Measurements from ENCODE around the gene CEP70. TPM values are rescaled to one million over a fixed set of nuclear protein-coding genes. Genes with fewer than 3 reads are reported as not detected.

CEP70 gene
- total and polyA plus RNA-seq, 2 of the 13 experiments (the other 11 are each of a cell fraction or from before 2014, with no cell fraction given), result 4.0 to 22.3 TPM

GRCh38 chr3:138473391-138473790 lies 120.7 kb downstream of the CEP70 start:
- no TSS peak for BruUV-seq (replicated peaks)
- H3K79me2 ChIP-seq (ENCODE audit: insufficient read depth, low read length), result no peaks in the 10 kb centered on the region
- DNase-seq (ENCODE audit: low spot score), result no peak
- H3K27me3 ChIP-seq (ENCODE audit: control insufficient read depth in 1 of 2, insufficient read depth in 2 of 2, low read length in 2 of 2), result no peaks in the 10 kb centered on the region
- no peak overlapping the region for H3K27ac ChIP-seq (ENCODE audit: extremely low read length, insufficient read depth, low read length)
- H3K36me3 ChIP-seq (replicated peaks in 1 of 2; ENCODE audit: control insufficient read depth in 1 of 2, insufficient read depth in 2 of 2, low read length in 2 of 2), result no peaks in the 10 kb centered on the region; a peak in 1 of 5 replicates
- TF ChIP-seq TAF1 (CRISPR knock-in tag; IDR thresholded peaks at IDR 0.05), result no peak
- TF ChIP-seq ZNF501 (CRISPR knock-in tag; IDR thresholded peaks at IDR 0.05), result no peak
- CTCF ChIA-PET (ENCODE audit: low intra/inter-chr PET ratio, low total read pairs), result no interaction called here
- H2AFZ ChIP-seq (ENCODE audit: low read length), result no peak overlapping the region
- FAIRE-seq, result no peak
- H3K4me3 ChIP-seq (replicated peaks in 1 of 3; ENCODE audit: insufficient read depth in 1 of 3, low read depth in 2 of 3, low read length in 3 of 3), result no peak overlapping the region
- H3K4me2 ChIP-seq (ENCODE audit: low read depth, low read length), result no peak overlapping the region
- H3K4me1 ChIP-seq (ENCODE audit: insufficient read depth, low read length), result no peaks in the 10 kb centered on the region
- POLR2A ChIA-PET, result no interaction called here
- intact Hi-C loops (cut with micrococcal nuclease; ENCODE audit: unreplicated experiment), result no loop called here
- no peak for ATAC-seq
- in situ Hi-C loops (cut with HindIII; ENCODE audit: extremely low pct_ligation_motif_present, low pct_unique_long_range_greater_than_20kb), result no loop called here
- H3K9me3 ChIP-seq (ENCODE audit: low read length), result no peaks in the 10 kb centered on the region
- WGBS (ENCODE audit: low lambda C conversion rate), result 99% methylated on average over 8 of the region's 8 CpGs
- H3K9ac ChIP-seq (ENCODE audit: insufficient read depth, low read depth, low read length), result no peak overlapping the region
- H4K20me1 ChIP-seq (ENCODE audit: insufficient read depth, low read length), result no peaks in the 10 kb centered on the region

- Histone ChIP-seq H3K9ac (ENCODE audit: insufficient read depth, low read depth, low read length) (no peak overlapping the region), H3K79me2 (ENCODE audit: insufficient read depth, low read length) (no peaks in the 10 kb centered on the region), H3K27me3 (ENCODE audit: control insufficient read depth in 1 of 2, insufficient read depth in 2 of 2, low read length in 2 of 2) (no peaks in the 10 kb centered on the region), H3K4me2 (ENCODE audit: low read depth, low read length) (no peak overlapping the region), H3K4me1 (ENCODE audit: insufficient read depth, low read length) (no peaks in the 10 kb centered on the region), H2AFZ (ENCODE audit: low read length) (no peak overlapping the region), H3K4me3 (replicated peaks in 1 of 3; ENCODE audit: insufficient read depth in 1 of 3, low read depth in 2 of 3, low read length in 3 of 3) (no peak overlapping the region), H3K27ac (ENCODE audit: extremely low read length, insufficient read depth, low read length) (no peak overlapping the region), H4K20me1 (ENCODE audit: insufficient read depth, low read length) (no peaks in the 10 kb centered on the region), H3K36me3 (replicated peaks in 1 of 2; ENCODE audit: control insufficient read depth in 1 of 2, insufficient read depth in 2 of 2, low read length in 2 of 2) (no peaks in the 10 kb centered on the region; a peak in 1 of 5 replicates), H3K9me3 (ENCODE audit: low read length) (no peaks in the 10 kb centered on the region)
- no TSS peak for BruUV-seq (replicated peaks)
- no peak for ATAC-seq
- 92% methylated on average over 5 of the region's 8 CpGs for WGBS (ENCODE audit: low lambda C conversion rate)
- DNase-seq (ENCODE audit: low spot score), result no peak
- in situ Hi-C loops (cut with HindIII; ENCODE audit: extremely low pct_ligation_motif_present, low pct_unique_long_range_greater_than_20kb) (no loop called here), intact Hi-C loops (cut with micrococcal nuclease; ENCODE audit: unreplicated experiment) (no loop called here)
- FAIRE-seq, result no peak
- ChIA-PET POLR2A (no interaction called here), CTCF (ENCODE audit: low intra/inter-chr PET ratio, low total read pairs) (no interaction called here)
- TF ChIP-seq HOXD1 (CRISPR knock-in tag; IDR thresholded peaks at IDR 0.05), result no peak
- no peak for TF ChIP-seq HNF1B (CRISPR knock-in tag; IDR thresholded peaks at IDR 0.05)
- TF ChIP-seq ZNF235 (CRISPR knock-in tag; IDR thresholded peaks at IDR 0.05; ENCODE audit: borderline replicate concordance), result no peak
- no peak for TF ChIP-seq ZBTB40 (IDR thresholded peaks at IDR 0.05)
- TF ChIP-seq ZBTB40 (CRISPR knock-in tag; IDR thresholded peaks at IDR 0.05), result no peak
- TF ChIP-seq EHMT2 (IDR thresholded peaks at IDR 0.05; ENCODE audit: borderline replicate concordance, low read depth, low read length), result no peak
These were observed 121.8 kb downstream of the CEP70 start for GRCh38 chr3:138472141-138472825.
